MCF 10A (cell line): ENCODE measurements around the gene GON7. TPM values are rescaled to one million over a fixed set of nuclear protein-coding genes. Genes with fewer than 3 reads are reported as not detected.
A peak's percentile ranks its signal among the peaks of the same experiment; 100 is the strongest.

ENCODE experiments used
- BruUV-seq: library from RNA; stranded (reverse); fragments of 400-500 nt; replicated peaks from 2 replicates; lab custom pipeline; 2021; lab: Mats Ljungman, UMichigan
- CTCF ChIA-PET: fragments of 300-600 bp; sonication (Branson Sonifier 250); formaldehyde crosslinking; extraction: SDS; loops from one replicate; lab custom pipeline; 2021; ENCODE audit warnings: antibody characterized with exemption, inconsistent platforms; lab: Yijun Ruan, JAX
- POLR2A ChIA-PET: fragments of 300-600, 350-650 bp; sonication (Branson Sonifier 250); formaldehyde crosslinking; extraction: SDS; loops from one replicate; lab custom pipeline; 2020; ENCODE audit warnings: antibody characterized with exemption, inconsistent platforms; lab: Yijun Ruan, JAX
- DNase-seq: peaks from one replicate; pipeline ENCODE4 v3.0.0-alpha.2; 2018; ENCODE audit not compliant: unreplicated experiment
- H3K27ac Mint-ChIP-seq: one replicate; pipeline ENCODE4 v1.8.0; 2022; ENCODE audit warnings: mild to moderate bottlenecking, low read depth, mixed read lengths; ENCODE audit not compliant: unreplicated experiment
- H3K27me3 Mint-ChIP-seq: one replicate; pipeline ENCODE4 v1.8.0; 2022; ENCODE audit warnings: mixed read lengths; ENCODE audit not compliant: insufficient read depth, unreplicated experiment
- H3K36me3 Mint-ChIP-seq: one replicate; pipeline ENCODE4 v1.8.0; 2022; ENCODE audit warnings: mild to moderate bottlenecking, moderate library complexity, mixed read lengths; ENCODE audit not compliant: insufficient read depth, unreplicated experiment
- H3K4me1 Mint-ChIP-seq: one replicate; pipeline ENCODE4 v1.8.0; 2022; ENCODE audit warnings: mixed read lengths; ENCODE audit not compliant: insufficient read depth, unreplicated experiment
- H3K4me3 Mint-ChIP-seq: one replicate; pipeline ENCODE4 v1.8.0; 2022; ENCODE audit warnings: mild to moderate bottlenecking, moderate library complexity, mixed read lengths; ENCODE audit not compliant: unreplicated experiment
- H3K9me3 Mint-ChIP-seq: one replicate; pipeline ENCODE4 v1.8.0; 2022; ENCODE audit warnings: mixed read lengths; ENCODE audit not compliant: unreplicated experiment
- intact Hi-C: fragments of 100-400 bp; cut with micrococcal nuclease; formaldehyde crosslinking; loops from 2 replicates; pipeline ENCODE4 v1.14.1; 2022
- total RNA-seq: library from RNA; stranded (reverse); gene quantifications from 2 replicates; pipeline ENCODE4 v1.2.3, GENCODE V29; 2022
- TF ChIP-seq, protein P1 (sequence below): fragments of 200-600 bp; IDR thresholded peaks from one replicate; pipeline ENCODE4 v1.8.0; 2022; ENCODE audit warnings: antibody characterized with exemption, mild to moderate bottlenecking; ENCODE audit not compliant: unreplicated experiment

Gene GON7
- total RNA-seq, 1 experiment from 2014 or later = 9.9 TPM

DNA sequence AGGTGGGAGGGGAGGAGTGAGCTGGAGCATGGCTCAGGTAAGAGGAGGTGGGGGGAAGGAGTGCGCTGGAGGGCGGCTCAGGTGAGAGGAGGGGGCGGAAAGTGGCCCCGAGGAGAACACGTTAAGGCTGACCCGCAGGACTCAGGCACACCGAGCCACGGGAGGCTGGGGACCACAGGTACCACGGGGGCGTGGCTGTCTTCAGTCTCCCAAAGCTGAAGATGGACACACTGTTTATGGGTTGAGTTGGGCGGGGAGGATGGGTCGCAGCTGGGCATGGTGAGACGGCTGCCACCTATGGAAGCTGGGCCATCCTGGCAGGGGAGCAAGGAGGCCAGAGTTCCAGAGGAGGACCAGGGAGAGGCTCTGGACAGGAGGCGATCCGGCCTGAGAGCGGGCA is 23.7 kb upstream of the GON7 start:
- DNase-seq = no peak
- Mint-ChIP-seq H3K27me3 (no peaks in the 10 kb centered on the region), H3K4me3 (no peak overlapping the region), H3K9me3 (no peaks in the 10 kb centered on the region), H3K36me3 (peaks cover 17% of the 10 kb centered on the region), H3K27ac (no peak overlapping the region), H3K4me1 (peaks cover 12% of the 10 kb centered on the region)
- TF ChIP-seq, protein P1, sequence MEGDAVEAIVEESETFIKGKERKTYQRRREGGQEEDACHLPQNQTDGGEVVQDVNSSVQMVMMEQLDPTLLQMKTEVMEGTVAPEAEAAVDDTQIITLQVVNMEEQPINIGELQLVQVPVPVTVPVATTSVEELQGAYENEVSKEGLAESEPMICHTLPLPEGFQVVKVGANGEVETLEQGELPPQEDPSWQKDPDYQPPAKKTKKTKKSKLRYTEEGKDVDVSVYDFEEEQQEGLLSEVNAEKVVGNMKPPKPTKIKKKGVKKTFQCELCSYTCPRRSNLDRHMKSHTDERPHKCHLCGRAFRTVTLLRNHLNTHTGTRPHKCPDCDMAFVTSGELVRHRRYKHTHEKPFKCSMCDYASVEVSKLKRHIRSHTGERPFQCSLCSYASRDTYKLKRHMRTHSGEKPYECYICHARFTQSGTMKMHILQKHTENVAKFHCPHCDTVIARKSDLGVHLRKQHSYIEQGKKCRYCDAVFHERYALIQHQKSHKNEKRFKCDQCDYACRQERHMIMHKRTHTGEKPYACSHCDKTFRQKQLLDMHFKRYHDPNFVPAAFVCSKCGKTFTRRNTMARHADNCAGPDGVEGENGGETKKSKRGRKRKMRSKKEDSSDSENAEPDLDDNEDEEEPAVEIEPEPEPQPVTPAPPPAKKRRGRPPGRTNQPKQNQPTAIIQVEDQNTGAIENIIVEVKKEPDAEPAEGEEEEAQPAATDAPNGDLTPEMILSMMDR = no peak
- ChIA-PET POLR2A (no interaction called here), CTCF (no interaction called here)
- intact Hi-C loops = no loop called here
- BruUV-seq = no TSS peak

DNA sequence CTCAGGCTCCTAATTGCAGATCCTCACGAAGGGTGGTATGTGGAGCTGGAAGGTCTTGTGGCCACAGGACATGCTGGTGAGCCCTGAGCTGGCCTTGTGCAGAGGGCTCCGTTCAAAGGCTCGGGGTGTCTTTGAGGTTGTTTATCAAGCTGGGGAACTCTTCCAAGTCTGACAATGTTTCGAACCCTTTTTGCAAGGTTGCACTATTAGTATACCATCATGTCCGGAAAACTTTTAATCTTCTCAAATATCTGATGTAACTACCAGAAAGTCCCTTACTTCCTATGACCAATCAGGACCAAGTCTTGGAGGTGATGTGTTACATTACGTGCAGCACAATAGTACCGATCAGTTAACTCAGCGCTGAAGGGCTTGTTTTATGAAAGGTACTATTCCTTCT is 21.7 kb upstream of the GON7 start:
- CTCF ChIA-PET = interaction anchor here (1.1 kb wide), 1 partner anchor 116 kb away, joined by 3 read pairs; no protein-coding TSS in a partner anchor
- Mint-ChIP-seq H3K27ac (no peak overlapping the region), H3K4me1 (no peaks in the 10 kb centered on the region)

DNA sequence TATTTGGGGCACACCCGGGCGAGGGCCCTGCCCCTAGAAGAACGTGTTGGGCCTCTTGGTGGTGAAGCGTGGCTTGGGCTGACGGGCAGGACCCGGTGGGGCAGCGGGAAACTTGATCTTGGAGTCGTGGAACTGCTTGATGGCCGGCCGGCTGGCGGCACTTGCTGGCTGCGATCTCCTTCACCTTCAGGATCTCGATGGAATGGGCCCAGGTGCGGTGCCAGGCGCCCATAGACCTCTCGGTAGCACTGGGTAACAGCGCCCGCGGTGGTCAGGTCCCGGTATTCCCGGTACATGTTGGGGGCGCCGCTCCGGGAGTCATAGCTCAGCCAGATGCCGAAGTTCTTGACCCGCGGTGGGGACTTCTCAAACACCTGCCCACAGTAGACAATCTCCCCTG is 16.7 kb upstream of the GON7 start:
- Mint-ChIP-seq H3K27ac (no peak overlapping the region), H3K9me3 (no peaks in the 10 kb centered on the region), H3K36me3 (peaks cover 71% of the 10 kb centered on the region), H3K4me1 (no peaks in the 10 kb centered on the region), H3K4me3 (no peak overlapping the region), H3K27me3 (no peaks in the 10 kb centered on the region)
- ChIA-PET POLR2A (interaction anchor here (0.7 kb wide), 1 partner anchor 17 kb away, joined by 3 read pairs; the partner anchor contains the start of genes GON7 and UBR7), CTCF (no interaction called here)
- BruUV-seq = no TSS peak
- intact Hi-C loops = no loop called here
- no peak for DNase-seq
- TF ChIP-seq, protein P1 = no peak

More for the DNA sequence above, 21.7 kb upstream of the GON7 start:
- POLR2A ChIA-PET = no interaction called here
- Mint-ChIP-seq H3K9me3 (no peaks in the 10 kb centered on the region), H3K27me3 (no peaks in the 10 kb centered on the region), H3K4me3 (no peak overlapping the region), H3K36me3 (peaks cover 33% of the 10 kb centered on the region)
- TF ChIP-seq, protein P1 = no peak
- BruUV-seq = TSS peak; percentile 45
- intact Hi-C loops = no loop called here
- no peak for DNase-seq

DNA sequence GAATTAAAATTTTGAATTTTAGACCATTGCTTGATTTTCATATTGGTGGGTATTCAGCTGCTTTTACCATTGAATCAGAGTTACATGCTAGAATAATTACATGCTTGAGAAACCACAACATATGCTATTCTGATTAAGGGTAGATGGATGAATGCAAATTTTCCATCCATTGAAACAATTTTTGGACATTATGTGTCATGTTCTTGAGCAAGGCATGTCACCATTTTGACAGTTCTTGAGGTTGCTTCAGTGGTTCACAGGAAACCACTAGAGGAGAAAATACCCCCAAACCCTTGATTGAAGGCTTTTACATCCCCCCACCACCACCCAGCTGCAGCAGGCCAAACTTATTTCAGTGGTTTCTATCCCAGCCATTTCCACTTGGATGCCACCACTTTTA is 13.6 kb upstream of the GON7 start:
- POLR2A ChIA-PET = no interaction called here
- Mint-ChIP-seq H3K4me1 (no peaks in the 10 kb centered on the region), H3K27me3 (no peaks in the 10 kb centered on the region), H3K4me3 (no peak overlapping the region), H3K9me3 (no peaks in the 10 kb centered on the region), H3K27ac (no peak overlapping the region), H3K36me3 (peaks cover 88% of the 10 kb centered on the region)
- TF ChIP-seq, protein P1 = no peak
- CTCF ChIA-PET = interaction anchor here (0.6 to 1.9 kb wide), 4 partner anchors 13 to 265 kb away, joined by 3 to 4 read pairs (median 3); no protein-coding TSS in a partner anchor
- intact Hi-C loops = no loop called here
- no TSS peak for BruUV-seq
- DNase-seq = no peak
